ENCODE results near the gene RAC2.
"Not testable (repeated sequence)": the region's sequence is repeated elsewhere in the genome, so short reads cannot be mapped to it uniquely, and the experiment has no call there.

Gene RAC2

DNA sequence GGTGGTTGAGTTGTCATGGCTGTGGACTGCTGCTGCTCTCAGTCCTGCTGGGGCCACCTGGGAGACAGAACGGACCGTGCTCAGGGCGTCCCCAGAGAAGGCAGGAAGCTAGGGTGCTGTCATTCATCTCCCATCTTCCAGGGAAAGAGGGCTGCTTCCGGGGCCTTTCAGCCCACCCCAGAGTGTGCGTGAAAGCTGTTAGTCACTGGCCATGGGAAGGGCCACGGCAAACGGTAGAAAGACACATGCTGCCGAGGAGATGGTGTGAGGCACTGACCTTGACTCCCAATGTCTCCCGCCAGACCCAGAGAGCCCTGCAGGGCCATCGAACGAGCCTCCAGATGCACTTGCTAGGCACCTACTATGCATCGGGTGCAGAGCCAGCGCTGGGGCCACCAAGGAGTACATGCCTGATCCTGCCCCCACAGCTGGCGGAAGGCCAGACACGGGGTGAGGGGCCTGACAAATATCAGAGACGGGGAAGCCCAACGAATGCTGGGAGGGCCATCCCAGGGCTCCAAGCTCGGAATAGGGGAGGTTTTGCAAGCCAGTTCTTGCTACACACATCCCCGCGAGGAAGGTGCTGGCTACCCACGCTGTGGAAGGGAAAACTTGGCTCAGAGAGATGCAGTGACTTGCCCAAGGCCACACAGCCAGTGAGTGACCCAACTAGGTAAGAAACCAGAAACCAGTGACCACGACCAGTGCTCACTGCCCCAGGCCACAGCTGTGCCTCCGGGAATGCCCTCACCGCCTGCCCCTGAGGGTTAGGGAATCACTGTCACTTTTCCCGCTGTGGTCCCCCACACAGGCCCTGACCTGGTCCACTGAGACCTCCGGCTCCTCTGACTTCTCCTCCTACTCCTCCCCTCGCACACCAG lies 10.1 kb downstream of the RAC2 start:
- H3K4me1 Mint-ChIP-seq = peaks cover 5% of the 10 kb centered on the region
- H3K4me3 Mint-ChIP-seq = no peak overlapping the region
- H3K36me3 Mint-ChIP-seq (ENCODE audit: low read depth) = no peaks in the 10 kb centered on the region
- no peaks in the 10 kb centered on the region for H3K9me3 Mint-ChIP-seq
- TF ChIP-seq, protein P1, sequence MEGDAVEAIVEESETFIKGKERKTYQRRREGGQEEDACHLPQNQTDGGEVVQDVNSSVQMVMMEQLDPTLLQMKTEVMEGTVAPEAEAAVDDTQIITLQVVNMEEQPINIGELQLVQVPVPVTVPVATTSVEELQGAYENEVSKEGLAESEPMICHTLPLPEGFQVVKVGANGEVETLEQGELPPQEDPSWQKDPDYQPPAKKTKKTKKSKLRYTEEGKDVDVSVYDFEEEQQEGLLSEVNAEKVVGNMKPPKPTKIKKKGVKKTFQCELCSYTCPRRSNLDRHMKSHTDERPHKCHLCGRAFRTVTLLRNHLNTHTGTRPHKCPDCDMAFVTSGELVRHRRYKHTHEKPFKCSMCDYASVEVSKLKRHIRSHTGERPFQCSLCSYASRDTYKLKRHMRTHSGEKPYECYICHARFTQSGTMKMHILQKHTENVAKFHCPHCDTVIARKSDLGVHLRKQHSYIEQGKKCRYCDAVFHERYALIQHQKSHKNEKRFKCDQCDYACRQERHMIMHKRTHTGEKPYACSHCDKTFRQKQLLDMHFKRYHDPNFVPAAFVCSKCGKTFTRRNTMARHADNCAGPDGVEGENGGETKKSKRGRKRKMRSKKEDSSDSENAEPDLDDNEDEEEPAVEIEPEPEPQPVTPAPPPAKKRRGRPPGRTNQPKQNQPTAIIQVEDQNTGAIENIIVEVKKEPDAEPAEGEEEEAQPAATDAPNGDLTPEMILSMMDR (IDR thresholded peaks at IDR 0.05; ENCODE audit: unreplicated experiment in 3 of 3) = no peak
- peaks cover 36% of the 10 kb centered on the region for H3K27me3 Mint-ChIP-seq (ENCODE audit: low read depth)
- H3K27ac Mint-ChIP-seq = peak overlapping the region in 1 of 3 experiments; percentile 21

DNA sequence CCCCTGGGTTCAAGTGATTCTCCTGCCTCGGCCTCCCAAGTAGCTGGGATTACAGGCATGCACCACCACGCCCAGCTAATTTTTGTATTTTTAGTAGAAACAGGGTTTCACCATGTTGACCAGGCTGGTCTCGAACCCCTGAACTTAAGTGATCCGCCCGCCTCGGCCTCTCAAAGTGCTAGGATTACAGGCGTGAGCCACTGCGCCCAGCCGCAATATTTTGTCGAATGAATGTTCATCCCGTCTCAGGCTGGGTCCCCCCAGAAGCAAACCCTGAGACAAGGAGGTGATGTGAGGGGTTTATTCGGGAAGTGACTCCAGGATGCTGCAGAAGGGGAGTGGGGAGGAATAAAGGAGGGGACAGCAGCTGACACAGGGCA lies 10.7 kb downstream of the RAC2 start:
- H3K9me3 Mint-ChIP-seq; H3K27ac Mint-ChIP-seq; H3K4me3 Mint-ChIP-seq; H3K4me1 Mint-ChIP-seq; H3K36me3 Mint-ChIP-seq (ENCODE audit: low read depth): not testable (repeated sequence)
- peaks cover 36% of the 10 kb centered on the region for H3K27me3 Mint-ChIP-seq (ENCODE audit: low read depth)

DNA sequence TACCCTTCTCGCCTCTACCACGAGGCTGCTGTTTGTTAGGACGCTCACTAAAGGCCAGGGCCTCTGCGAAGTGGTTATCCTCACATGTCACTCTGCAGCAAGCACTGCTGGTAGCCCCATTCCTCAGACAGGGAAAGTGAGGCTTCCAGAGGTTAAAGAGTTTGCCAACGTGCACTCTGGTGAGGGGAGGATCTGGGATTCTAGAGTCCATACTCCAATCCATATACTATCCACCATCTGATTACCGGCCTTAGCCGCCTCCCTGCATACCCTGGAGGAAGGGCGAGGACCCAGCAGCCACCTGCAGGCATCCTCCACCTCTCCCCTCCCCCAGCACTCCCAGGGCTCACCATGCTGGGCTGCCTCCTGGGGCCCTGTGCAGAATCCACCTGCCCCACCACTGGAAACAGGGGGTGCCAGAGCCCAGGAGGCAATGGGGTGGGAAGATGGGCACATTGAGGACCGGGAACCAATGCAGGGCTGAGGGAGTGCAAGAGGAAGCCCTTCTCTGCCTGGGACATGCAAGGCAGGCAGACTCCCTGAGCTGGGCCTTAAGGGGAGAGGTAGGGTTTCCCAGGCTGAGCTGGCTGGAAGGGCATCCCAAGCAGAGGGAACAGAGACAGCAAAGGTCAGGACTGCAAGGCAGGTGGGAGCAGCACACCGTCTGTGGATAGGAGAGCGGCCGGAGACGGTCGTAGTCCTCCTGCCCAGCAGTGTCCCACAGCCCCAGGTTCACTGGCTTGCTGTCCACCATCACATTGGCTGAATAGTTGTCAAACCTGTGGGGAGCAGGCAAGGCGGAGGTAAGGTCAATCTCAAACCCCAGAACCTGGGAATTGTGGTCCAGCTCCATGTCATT lies 11.7 kb downstream of the RAC2 start:
- no peaks in the 10 kb centered on the region for H3K9me3 Mint-ChIP-seq
- H3K27ac Mint-ChIP-seq = no peak overlapping the region
- H3K4me3 Mint-ChIP-seq = no peak overlapping the region
- peaks cover 28% of the 10 kb centered on the region for H3K27me3 Mint-ChIP-seq (ENCODE audit: low read depth)
- TF ChIP-seq, protein P1 (IDR thresholded peaks at IDR 0.05; ENCODE audit: unreplicated experiment in 3 of 3) = no peak
- peaks cover 10% of the 10 kb centered on the region for H3K4me1 Mint-ChIP-seq
- no peaks in the 10 kb centered on the region for H3K36me3 Mint-ChIP-seq (ENCODE audit: low read depth)

DNA sequence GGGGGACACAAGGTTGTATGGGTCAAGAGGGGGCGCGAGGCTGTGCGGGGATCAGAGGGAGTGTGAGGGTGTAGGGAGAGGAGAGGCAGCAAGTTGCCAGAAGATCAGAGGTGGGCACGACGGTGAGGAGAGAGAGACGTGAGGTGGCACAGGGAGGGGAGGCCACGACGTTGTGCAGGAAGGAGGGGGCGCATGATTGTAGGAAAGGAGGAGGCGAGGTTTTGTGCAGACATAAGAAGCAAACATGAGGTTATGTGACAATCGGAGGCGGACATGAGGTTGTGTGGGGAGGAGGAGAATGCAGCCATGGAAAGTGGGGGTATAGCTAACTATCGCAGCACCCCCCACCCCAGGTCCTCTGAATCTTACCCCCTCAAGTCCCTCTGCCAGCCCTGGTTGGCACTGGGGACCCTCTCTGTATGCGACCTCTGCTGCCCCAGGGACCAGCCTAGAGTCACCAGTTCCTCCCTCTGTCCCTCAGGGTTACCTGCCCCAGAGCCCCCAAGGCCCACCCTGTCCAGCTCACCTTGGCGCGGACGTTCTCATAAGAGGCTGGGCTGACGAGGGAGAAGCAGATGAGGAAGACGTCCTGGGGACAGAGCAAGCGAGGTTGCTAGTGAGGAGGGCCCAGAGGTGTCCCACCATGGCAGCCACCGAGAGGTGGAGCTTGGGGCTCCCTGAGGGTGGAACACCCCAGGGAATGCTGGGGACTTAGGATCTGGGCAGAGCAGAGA lies 12.5 kb downstream of the RAC2 start:
- no peak overlapping the region for H3K4me3 Mint-ChIP-seq
- no peak overlapping the region for H3K27ac Mint-ChIP-seq
- no peaks in the 10 kb centered on the region for H3K36me3 Mint-ChIP-seq (ENCODE audit: low read depth)
- H3K4me1 Mint-ChIP-seq = peaks cover 10% of the 10 kb centered on the region
- no peaks in the 10 kb centered on the region for H3K9me3 Mint-ChIP-seq
- H3K27me3 Mint-ChIP-seq (ENCODE audit: low read depth) = peaks cover 26% of the 10 kb centered on the region
- TF ChIP-seq, protein P1 (IDR thresholded peaks at IDR 0.05; ENCODE audit: unreplicated experiment in 3 of 3) = no peak

DNA sequence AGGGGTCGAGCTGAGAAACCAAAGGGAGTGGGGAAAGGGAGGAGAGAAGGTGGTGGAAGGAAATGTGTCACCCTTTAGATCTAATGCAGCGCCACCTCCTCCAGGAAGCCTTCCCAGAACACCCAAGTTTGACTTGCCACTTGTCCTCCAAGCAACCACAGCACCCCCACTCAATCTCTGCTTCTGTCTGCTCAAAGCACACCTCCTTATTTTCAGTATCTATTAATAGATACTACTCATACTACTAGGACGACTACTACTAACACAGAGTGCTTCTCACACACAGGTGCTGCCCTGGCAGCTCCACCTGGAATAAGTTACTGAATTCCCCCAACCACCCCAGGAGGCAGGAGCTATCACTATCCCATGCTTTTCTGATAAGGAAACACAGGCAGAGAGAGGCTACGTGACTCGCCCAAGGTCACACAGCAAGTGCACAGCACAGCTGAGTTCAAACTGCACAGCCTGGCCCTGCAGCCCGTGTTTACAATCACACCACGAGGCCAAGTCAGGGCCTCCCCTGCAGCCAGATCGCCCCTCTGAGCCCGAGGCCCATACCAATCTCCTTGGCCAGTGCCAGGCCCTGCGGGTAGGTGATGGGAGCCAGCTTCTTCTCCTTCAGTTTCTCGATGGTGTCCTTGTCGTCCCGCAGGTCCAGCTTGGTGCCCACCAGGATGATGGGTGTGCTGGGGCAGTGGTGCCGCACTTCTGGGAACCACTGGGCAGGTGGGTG lies 13.2 kb downstream of the RAC2 start:
- TF ChIP-seq, protein P1 (IDR thresholded peaks at IDR 0.05; ENCODE audit: unreplicated experiment in 3 of 3) = no peak

More for the DNA sequence above, 13.2 kb downstream of the RAC2 start:
- H3K36me3 Mint-ChIP-seq (ENCODE audit: low read depth) = no peaks in the 10 kb centered on the region
- H3K4me1 Mint-ChIP-seq = peaks cover 10% of the 10 kb centered on the region
- no peaks in the 10 kb centered on the region for H3K9me3 Mint-ChIP-seq
- H3K27me3 Mint-ChIP-seq (ENCODE audit: low read depth) = peaks cover 26% of the 10 kb centered on the region
- no peak overlapping the region for H3K4me3 Mint-ChIP-seq
- peak overlapping the region in 1 of 3 experiments; percentile 51 for H3K27ac Mint-ChIP-seq

All from nephron (organoid).